ENCODE results near the gene CPA5.

CPA5 gene

DNA sequence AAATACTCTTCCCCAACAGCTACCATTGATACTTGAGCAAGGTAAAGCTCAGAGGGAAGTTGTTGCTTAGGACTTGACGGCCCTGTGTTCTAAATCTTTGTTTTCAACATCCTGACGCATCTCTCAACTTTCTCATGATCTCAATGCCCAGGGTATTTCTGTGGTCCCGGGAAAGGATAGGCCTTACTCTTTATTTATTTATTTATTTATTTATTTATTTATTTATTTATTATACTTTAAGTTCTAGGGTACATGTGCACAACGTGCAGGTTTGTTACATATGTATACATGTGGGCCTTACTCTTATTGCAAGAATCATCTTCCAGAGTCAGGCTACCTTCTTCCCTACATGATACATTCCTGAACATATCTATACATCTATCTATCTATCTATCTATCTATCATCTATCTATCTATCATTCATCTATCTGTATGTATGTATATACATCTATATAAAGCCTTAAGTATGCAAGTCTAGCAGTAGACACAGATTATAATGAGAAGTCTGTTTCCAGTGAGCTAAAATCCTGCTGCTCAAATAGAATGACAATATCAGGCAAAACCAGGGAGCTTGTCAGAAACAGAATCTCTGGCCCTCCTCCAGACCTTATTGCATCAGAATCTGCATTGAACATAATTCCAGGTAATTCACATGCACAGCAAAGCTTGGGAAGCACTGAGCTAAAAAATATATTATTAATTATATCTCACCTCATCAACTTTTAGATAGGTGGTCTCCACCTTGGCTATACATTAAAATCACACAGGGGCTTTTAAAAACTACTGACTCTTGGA, 12.2 kb upstream of the CPA5 start:
- no peak for DNase-seq (ENCODE audit: low read depth in 2 of 2)

DNA sequence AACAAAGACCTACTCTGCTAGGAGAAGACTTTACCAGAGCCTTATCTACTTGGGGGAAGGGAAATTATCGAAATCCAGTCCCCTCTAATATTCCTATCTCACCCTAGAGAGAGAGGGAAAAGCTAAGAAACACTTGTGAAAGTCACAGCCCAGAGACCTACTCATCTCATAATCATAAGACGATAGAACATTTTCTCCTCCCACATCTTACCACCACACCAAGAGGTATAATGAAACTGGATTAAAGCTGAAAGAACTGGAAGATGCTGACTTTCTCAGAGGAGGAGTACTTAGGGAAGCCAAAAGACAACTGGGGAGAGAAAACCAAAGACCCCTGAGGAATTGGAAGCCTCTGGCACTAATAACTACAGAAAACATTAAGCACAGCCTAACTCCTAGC, 10.8 kb upstream of the CPA5 start:
- DNase-seq (ENCODE audit: low read depth in 2 of 2), result no peak

DNA sequence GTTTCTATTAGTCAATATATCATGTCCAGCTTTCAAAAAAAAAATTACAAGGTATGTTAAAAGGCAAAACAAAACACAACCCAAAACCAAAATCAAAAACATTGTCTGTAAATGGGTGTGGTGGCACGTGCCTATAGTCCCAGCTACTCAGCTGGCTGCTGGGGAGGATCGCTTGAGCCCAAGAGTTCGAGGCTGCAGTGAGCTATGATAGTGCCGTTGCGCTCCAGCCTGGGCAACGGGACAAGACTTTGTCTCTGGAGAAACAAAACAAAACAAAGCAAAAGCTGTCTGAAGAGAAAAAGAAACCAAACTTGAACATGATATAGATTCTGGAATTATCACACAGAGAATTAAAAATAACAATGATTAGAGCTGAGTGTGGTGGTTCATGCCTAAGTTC, 10.3 kb upstream of the CPA5 start:
- no peak for DNase-seq (ENCODE audit: low read depth in 2 of 2)

DNA sequence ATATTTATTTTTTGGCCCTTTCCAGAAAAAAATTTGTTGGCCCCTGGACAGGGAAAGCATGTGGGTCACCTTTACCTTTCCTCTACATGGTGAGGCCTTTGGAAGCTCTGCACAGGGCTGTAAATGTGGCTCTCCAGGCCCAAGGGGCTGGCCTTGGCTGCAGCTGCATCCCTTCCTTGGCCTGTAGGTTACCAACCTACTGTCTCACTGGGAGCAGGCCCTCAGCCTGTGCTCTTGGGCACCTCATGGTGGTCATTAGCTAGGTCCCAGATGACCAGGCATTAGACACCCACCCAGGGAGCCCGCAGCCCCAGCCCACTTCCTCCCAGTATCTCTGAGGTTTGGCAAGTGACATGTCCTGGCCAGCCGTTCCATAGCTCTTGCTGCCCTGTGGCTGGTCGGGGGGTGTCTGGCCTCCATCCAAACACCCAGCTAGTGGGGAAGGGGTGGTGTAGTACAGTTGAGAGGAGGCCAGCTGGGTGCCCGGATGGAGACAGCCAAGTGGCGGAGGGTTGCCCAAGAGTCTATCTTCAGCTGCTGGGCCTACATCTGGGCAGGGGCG, 7.1 kb upstream of the CPA5 start:
- no peak for DNase-seq (ENCODE audit: low read depth in 2 of 2)

DNA sequence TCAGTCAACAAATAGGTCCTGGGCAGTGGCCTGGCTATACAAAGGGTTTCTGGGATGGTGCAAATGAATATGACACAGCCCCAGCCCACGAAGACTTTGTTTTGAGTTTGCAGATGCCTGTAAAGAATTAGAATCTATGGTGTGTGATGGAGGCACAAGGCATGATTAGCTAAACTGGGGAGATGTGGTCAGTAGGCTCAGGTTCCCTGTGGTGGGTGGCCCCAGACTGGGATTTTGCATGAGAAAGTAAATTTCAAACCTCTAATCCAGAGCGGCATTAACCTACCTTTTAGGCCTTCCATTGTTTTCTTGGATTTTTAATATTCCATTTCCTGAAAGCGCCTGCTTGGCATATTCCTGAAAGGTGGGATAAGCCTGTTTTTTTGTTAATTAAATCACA, 6.4 kb upstream of the CPA5 start:
- DNase-seq (ENCODE audit: low read depth in 2 of 2), result no peak

DNA sequence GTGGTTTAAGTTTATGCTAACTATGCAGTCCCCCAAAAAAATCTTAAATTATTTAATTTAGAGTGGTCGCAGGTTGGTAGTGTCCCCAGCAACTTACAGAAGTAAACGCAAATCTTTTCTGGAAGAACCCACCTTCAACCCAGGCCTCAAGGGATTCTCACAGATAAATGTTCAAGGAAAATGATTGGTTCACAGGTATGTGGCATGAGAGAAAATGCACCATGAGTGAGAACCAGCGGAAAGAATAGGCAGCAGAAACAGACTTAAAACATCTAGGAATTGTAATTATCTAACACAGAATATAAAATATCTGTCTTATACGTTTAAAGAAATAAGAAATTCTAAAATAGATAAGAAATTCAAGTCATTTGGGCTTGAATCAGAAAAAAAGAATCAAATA, 2.7 kb upstream of the CPA5 start:
- no peak for DNase-seq (ENCODE audit: low read depth in 2 of 2)

DNA sequence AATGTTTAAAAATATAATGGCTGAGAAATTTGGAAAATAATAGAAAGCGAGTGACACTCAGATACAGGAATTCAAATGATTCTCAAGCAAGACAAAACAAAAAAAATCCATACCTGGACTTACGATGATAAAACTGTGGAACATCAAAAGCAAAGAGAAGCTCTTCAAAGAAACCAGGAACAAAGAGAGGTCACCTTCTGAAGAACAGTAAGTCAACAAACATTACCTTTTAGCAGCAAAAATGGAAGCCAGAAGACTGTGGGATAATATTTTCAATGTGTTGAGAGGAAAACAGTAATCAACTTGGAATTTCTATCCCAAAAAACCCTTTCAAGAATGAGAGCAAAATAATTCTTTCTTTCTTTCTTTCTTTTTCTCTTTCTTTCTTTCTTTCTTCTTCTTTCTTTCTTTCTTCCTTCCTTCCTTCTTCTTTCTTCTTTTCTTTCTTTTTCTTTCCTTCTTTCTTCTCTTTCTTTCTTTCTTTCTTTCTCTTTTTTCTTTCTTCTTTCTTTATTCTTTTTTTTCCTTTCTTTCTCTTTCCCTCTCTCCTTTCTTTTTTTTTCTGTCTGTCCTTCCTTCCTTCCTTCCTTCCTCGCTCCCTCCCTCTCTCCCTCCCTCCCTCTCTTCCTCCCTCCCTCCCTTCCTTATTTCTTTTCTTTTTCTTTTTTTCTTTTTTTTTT, 1.8 kb upstream of the CPA5 start:
- DNase-seq (ENCODE audit: low read depth in 2 of 2), result no peak

DNA sequence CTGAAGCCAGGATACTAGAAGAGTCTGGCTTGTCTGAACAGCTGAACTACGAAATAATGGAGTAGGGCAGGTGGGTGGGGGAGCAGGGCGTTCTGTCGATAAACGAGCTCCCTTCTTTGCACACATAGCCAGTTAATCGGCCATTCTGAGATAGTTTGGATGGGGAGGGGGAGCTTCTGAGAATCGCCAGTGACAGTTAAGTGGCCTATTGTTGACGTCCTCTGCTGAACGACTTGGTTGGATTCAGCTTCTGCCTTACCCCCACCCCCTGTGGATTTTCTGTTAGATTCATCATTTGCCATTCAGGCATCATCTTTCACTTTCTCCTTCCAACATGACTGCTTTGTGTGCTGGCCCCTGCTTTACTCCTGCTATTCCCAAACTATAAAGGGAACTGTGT, 520 bp downstream of the CPA5 start:
- no peak for DNase-seq (ENCODE audit: low read depth in 2 of 2)

DNA sequence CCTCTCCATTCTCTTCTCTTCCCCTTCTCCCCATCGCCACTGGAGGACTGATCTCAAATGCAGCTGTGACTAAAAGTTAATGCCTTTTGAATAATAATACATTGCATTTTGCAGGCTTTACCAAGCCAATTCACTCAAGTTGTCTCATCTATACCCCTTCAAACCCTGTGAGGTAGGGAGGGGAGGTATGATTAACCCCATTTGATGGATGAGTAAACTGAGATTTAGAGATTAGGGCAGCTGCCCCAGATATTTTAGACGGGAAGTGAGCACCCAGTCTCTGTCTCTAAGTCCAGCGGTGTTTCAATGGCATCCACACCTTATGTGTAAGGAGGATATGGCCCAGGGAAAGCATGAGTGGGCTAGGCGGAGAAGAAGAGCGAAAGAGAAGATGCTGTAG, 1.1 kb downstream of the CPA5 start:
- DNase-seq (ENCODE audit: low read depth in 2 of 2), result no peak

DNA sequence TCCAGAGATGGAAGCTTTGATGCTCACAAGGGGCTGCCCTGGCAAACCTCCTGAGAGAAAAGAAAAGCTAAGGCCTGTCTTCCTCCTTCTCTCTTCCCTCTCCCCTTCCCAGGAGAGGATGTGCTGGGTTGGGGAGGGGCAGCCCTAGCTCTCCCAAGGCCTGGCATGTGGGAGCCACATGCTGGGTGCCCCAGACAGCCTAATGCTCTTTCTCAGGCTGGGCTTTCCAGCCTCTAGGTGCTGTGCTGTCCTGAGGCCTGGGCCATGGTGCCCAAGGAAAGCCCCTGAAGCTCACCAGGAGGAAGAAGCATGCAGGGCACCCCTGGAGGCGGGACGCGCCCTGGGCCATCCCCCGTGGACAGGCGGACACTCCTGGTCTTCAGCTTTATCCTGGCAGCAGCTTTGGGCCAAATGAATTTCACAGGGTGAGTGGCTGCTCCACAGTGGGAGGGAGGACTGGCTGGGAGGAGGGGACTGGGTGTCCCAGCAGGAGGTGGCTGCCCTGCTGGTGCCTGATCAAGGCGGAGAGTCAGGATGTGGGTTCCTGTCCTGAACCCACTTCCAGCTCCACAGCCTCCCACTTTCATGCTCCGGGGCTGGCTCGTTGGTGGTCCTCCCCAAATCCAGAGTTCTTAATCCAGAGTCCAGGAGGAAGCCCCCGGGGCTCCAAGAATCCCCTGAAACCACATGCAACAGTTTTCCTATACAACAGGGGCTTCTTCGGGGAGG, 1.7 kb downstream of the CPA5 start:
- DNase-seq (ENCODE audit: low read depth in 2 of 2), result no peak

DNA sequence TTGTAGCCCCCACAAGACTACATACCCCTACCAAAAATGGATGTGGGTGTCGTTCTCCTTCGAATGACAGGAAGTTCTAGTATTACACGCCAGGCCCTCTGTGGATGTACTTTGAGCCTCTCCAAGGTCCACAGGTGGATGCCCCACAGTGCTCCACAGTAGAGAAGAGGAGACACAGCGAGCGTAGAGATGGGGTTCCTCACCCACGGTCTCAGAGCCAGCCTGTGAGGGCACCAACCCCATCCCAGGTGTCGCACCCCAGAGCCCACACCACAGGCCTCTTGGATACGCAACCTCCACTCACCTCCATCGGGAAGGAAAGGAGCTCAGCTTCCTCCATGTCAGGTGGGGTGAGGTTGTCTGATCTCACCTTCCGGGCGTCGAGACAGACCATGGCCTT, 2.3 kb downstream of the CPA5 start:
- no peak for DNase-seq (ENCODE audit: low read depth in 2 of 2)

DNA sequence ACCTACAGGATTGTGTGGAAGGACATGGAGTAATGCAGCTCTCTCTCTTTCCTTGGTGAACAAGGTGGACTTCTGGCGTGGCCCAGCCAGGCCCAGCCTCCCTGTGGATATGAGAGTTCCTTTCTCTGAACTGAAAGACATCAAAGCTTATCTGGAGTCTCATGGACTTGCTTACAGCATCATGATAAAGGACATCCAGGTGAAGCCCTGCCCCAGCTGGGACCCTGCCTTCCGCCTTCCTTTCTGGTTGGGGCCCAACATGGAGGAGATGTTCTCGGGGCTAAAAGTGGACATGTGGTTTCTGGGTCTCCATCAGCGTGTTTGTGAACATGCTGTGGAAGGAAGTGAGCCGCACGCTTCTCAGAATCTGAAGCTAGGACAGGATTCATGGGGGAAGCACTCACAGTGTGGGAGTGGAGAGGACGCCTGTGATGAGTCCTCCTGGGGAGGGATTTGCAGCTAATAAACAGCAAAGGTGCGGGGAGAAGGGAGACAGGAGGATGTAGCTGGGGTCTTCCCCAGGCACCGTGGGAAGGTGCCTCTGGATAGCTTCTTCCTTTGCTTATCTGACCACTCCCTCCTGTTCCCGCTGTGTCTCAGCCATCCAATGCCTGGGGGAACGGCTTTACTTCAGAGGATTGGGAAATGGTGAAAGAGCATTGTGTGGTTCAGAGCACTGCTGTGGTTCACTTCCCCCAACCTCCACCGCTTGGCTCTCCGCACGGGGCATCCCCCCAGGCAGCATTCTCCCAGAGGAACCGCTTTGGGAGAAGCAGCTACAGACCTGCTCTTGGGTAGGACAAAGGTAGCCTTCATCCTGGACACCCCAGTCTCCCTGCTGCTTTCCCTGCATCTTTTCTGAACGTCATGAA, 5.5 kb downstream of the CPA5 start:
- DNase-seq (ENCODE audit: low read depth in 2 of 2), result peak; percentile 59 to 63

DNA sequence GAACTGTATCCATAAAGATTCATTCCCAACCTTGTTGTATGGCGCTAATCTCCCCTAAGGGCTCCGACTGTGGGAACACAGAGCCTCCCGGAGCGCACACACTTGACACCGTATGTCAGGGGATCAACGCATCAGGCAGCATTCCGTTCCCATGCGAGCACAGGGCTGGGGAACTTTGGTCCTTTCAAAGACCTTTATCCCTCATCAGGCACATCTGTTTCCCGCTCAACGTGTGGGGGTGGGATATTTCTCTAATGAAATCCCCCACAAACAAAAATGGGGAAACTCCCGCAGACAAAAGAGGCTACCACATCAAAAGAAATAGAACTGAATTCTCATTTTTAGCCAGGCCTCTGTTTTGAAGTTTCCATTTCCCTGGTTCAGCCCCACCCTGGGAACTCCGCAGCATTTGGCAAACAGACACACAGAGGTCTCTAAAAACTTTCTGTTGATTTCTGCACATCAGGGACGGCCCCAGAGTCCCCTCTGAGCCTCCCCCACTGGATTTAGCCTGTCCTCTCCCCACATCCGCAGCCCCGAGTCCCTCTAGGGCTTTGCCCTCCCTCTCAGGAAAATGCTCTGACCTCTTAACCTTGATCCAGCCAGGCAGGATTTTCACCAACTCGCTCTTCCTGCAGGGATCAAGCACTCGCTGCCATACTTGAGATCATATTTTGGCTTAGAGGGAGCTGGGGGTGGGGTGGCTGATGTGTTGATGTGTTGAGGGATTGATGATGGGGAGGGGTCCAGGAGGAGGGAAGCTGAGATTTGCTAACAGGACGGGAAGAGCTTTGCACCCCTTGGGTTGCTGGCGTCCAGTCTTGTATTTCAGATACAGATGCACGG, 6.6 kb downstream of the CPA5 start:
- peak; percentile 41 to 44 for DNase-seq (ENCODE audit: low read depth in 2 of 2)

DNA sequence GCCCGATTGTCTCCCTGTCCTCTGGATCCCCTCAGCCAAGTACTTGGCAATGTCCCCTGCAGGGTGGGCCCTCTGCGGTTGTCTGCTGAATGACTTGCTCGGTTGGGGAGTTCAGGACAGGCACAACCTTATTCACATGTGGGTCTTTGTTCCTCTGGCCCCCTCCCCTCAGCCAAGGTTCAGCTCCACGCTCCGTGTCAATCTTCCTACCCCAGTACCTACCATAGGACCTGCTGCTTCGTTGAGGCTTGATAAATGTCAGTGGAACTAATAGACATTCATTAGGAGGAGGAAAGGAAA, 7.1 kb downstream of the CPA5 start:
- DNase-seq (ENCODE audit: low read depth in 2 of 2), result no peak

DNA sequence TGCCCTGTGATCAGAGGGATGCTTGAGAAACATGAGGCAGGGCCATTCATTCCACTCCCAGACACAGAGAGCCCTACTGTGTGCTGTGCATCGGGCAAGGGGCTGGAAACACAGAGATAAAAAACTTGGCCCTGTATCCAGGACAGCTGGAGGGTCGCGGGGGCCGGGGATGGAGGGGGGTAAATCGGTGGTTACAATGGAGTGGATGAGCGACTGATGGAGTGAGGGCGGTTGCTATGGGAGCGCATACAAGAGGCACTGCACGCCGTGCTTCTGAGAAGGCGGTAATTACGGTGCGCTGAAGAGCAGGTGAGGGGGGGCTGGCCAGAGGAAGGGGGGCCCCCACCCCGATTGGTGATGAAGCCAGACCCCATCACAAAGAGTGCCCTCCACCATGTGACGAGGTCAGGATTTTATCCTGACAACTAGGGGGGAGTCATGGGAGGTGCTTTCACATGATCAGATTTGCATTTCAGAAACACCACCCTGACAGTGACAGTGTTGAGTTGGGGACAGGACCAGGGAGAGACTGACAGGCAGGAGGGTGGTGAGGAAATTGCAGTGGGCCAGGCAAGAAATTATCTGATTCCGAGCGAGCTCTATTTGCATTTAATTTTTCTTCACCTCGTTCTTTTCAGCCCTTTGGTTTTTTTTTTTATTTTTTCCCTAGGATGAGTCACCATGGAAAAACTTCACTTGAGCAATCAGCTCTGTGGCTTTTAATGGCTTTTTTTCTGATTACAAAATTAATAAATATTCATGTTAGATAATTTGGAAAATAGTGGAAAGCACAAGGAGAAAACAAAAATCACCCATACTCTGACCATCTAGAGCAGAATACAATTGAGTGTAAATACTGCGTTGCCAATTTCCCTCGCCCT, 7.8 kb downstream of the CPA5 start:
- DNase-seq (ENCODE audit: low read depth in 2 of 2), result peak; percentile 74 to 75

DNA sequence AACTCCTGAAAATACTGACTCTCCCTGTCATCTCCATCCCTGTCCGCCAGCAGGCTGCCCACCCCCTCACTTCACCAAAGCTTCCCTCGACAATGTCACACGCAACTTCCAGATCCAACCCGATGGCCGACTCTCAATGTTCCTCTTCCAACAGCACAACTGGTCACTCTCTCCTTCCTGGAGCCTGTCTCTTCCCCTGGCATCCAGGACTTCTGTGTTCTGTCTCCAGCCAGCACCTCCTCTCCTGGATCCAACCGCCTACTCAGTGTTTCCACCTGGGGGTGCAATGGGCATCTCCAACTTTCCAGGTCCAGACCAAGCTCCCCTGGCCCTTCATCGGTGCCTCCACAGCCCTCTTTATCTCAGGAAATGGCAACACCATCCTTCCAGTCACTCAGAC, 8.6 kb downstream of the CPA5 start:
- no peak for DNase-seq (ENCODE audit: low read depth in 2 of 2)

DNA sequence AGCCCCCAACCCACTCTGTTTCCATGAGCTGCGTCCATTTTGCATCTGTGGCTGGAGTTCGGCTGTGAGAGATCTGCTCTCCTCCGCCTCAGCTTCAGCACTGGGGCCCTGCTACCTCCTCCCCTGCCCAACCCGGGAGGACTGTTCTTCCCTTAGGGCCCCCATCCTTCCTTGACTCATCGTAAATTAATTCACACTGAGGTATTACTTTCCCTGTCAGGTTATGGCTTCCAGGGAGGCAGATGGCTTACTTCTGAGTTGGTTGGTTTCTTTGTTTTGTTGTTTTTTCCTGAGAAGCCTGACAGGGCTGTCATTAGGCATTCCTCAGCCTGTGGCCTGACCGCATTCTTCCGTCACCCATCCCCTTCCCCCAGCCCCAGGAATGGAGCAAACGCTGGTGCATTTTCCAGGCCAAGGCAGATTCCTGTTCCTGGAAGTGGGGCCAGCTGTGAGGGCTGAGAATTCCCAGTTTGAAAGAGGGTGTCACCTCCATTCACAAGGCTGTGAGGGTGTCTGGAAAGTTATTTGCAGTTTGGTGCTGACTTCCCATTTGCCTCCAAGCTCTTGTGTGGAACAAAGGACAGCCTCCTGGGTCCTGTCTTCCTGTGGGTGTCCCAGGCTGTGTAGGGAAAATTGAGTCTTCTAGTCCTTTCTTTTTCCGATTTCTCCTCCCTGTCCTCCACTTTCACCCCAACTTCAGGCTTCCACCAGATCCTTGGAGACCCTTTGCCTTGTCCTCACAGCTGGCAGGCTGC, 11.7 kb downstream of the CPA5 start:
- DNase-seq (ENCODE audit: low read depth in 2 of 2), result peak; percentile 99

DNA sequence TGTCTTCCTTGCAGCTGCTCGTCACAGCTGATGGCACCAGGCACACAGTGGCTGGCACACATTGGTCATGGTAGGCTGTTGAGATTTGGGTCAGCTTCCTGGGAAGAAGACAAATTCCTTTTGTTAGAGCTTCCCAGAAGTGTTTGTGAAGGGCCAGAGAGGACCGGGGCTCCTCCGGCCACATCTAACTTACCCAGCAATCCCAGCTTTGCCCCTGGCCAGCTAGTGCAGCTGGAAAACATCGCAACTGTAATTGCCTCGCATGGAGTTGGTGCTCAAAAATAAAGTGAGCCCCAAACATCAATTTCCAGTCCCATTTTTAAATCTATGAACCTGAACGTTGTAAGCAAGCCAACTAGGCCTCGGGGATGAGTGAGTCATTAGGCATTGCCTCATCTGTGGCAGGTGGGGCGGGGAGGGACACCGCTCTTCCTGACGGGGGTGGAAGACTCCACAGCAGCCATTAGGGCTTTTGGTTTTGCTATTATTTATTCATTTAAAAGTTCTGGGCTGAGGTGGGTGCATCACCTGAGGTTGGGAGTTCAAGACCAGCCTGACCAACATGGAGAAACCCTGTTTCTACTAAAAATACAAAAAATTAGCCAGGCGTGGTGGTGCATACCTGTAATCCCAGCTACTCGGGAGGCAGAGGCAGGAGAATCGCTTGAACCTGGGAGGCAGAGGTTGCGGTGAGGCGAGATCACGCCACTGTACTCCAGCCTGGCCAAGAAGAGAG, 12.4 kb downstream of the CPA5 start:
- peak; percentile 65 to 69 for DNase-seq (ENCODE audit: low read depth in 2 of 2)
